Panc1 (cell line): ENCODE measurements around the gene PHF23. TPM values are rescaled to one million over a fixed set of nuclear protein-coding genes. Genes with fewer than 3 reads are reported as not detected.

Experiments used
- ATAC-seq: fragments of 200-7000 bp; cut with Tn5 transposase; 2 replicates; pipeline ENCODE4 v1.9.1; 2020; ENCODE audit warnings: mild to moderate bottlenecking, moderate library complexity
- BruUV-seq: library from RNA; stranded (reverse); fragments of 400-500 nt; replicated peaks from 2 replicates; lab custom pipeline; 2021; lab: Mats Ljungman, UMichigan
- CTCF ChIA-PET: fragments of 300-600 bp; sonication (Branson Sonifier 250); formaldehyde crosslinking; loops from one replicate; lab custom pipeline; 2022; ENCODE audit warnings: antibody characterized with exemption; lab: Charles Lee
- POLR2A ChIA-PET: fragments of 300-600 bp; sonication (Branson Sonifier 250); formaldehyde crosslinking; loops from one replicate; lab custom pipeline; 2022; ENCODE audit warnings: antibody characterized with exemption; lab: Charles Lee
- DNase-seq: peaks from one replicate; pipeline ENCODE4 v3.0.0-alpha.2; 2010; ENCODE audit warnings: low read depth, low spot score
- H3K27ac ChIP-seq: 2 replicates; pipeline ENCODE4 v1.5.1; 2011; ENCODE audit warnings: mild to moderate bottlenecking, low read length, inconsistent platforms
- H3K27me3 ChIP-seq: fragments of 200-500 bp; sonication (Bioruptor generic); 2 replicates; pipeline ENCODE4 v1.6.0; 2014; ENCODE audit warnings: low read length, inconsistent platforms; ENCODE audit not compliant: control insufficient read depth, insufficient read depth
- H3K36me3 ChIP-seq: fragments of 200-500 bp; sonication (Bioruptor generic); 2 replicates; pipeline ENCODE4 v1.5.1; 2014; ENCODE audit warnings: inconsistent platforms, mild to moderate bottlenecking, low read length, moderate library complexity; ENCODE audit not compliant: control insufficient read depth, insufficient read depth
- H3K4me1 ChIP-seq: 2 replicates; pipeline ENCODE4 v1.5.1; 2011; ENCODE audit warnings: inconsistent platforms, mild to moderate bottlenecking, low read length, moderate library complexity; ENCODE audit not compliant: control insufficient read depth, insufficient read depth
- H3K4me3 ChIP-seq, 2 experiments: 2 replicates each; pipeline ENCODE4 v1.5.1; 2011 to 2012; ENCODE audit warnings: low read depth in 2 of 2, low read length in 2 of 2, mild to moderate bottlenecking in 2 of 2, inconsistent platforms in 1 of 2, moderate library complexity in 1 of 2
- H3K9me3 ChIP-seq: fragments of 200-500 bp; sonication (Bioruptor generic); 2 replicates; pipeline ENCODE4 v1.5.1; 2014; ENCODE audit warnings: low read depth, mild to moderate bottlenecking, inconsistent platforms, low read length, moderate library complexity; ENCODE audit not compliant: control insufficient read depth, insufficient read depth
- CTCF ChIP-seq: fragments of 450-650 bp; IDR thresholded peaks from 2 replicates; pipeline ENCODE4 v1.5.1; 2017; ENCODE audit warnings: mild to moderate bottlenecking
- POLR2AphosphoS5 ChIP-seq: IDR thresholded peaks from 2 replicates; pipeline ENCODE4 v1.6.1; 2012; ENCODE audit warnings: mild to moderate bottlenecking, low read depth, low read length, moderate library complexity
- REST ChIP-seq, 2 experiments: IDR thresholded peaks; 2 replicates each; pipeline ENCODE4 v1.6.1; 2011 to 2012; ENCODE audit warnings: low read depth in 2 of 2, control low read depth in 1 of 2, low read length in 1 of 2, mild to moderate bottlenecking in 1 of 2, moderate library complexity in 1 of 2; ENCODE audit not compliant: insufficient read depth in 1 of 2
- SIN3A ChIP-seq: IDR thresholded peaks from 2 replicates; pipeline ENCODE4 v1.6.1; 2012; ENCODE audit warnings: low read depth, mild to moderate bottlenecking, low read length, moderate library complexity, borderline replicate concordance; ENCODE audit not compliant: insufficient read depth
- TCF7L2 ChIP-seq: IDR thresholded peaks from 2 replicates; pipeline ENCODE4 v1.6.1; 2011; ENCODE audit warnings: mild to moderate bottlenecking, low read depth, low read length, inconsistent platforms
- in situ Hi-C: cut with HindIII; loops from 2 replicates; pipeline ENCODE4 v1.10.0; 2016; ENCODE audit warnings: low sequenced_read_pairs, low pct_unique_long_range_greater_than_20kb
- intact Hi-C: fragments of 100-400 bp; cut with micrococcal nuclease; formaldehyde crosslinking; loops from one replicate; pipeline ENCODE4 v1.10.0; 2022; ENCODE audit not compliant: unreplicated experiment
- total RNA-seq: library from RNA; stranded (reverse); gene quantifications from one replicate; pipeline ENCODE4 v1.2.1, GENCODE V29; 2021; ENCODE audit not compliant: unreplicated experiment

PHF23 gene
- total RNA-seq, 1 experiment from 2014 or later: 69.3 TPM

GRCh38 chr17:7260151-7260550 is 20.9 kb upstream of the PHF23 start:
- Histone ChIP-seq H3K27ac (peak overlapping the region; percentile 77), H3K4me3 (peak overlapping the region; percentile 50 to 65; a peak in 3 of 4 replicates), H3K27me3 (no peaks in the 10 kb centered on the region), H3K4me1 (peaks cover 22% of the 10 kb centered on the region), H3K9me3 (no peaks in the 10 kb centered on the region), H3K36me3 (peaks cover 3% of the 10 kb centered on the region)
- POLR2A ChIA-PET: no interaction called here
- intact Hi-C loops: no loop called here
- TF ChIP-seq POLR2AphosphoS5 (no peak), CTCF (no peak), SIN3A (no peak), TCF7L2 (no peak), REST (IDR thresholded peaks at IDR 0.05; ENCODE audit: insufficient read depth in 1 of 2, low read depth in 2 of 2, low read length in 1 of 2) (no peak)
- DNase-seq: no peak
- 0 out of 2 replicates have a peak, but pooled peaks have one; percentile 4 for ATAC-seq
- CTCF ChIA-PET: no interaction called here
- BruUV-seq: TSS peak; percentile 71
- in situ Hi-C loops: no loop called here

- ChIA-PET CTCF (interaction anchor here (0.7 kb wide), 1 partner anchor 1763 kb away, joined by 6 read pairs; no protein-coding TSS in a partner anchor), POLR2A (no interaction called here)
- H3K36me3 ChIP-seq: peaks cover 7% of the 10 kb centered on the region
- ATAC-seq (no peak), DNase-seq (no peak)
- TF ChIP-seq POLR2AphosphoS5 (no peak), CTCF (no peak), SIN3A (no peak), REST (IDR thresholded peaks at IDR 0.05; ENCODE audit: insufficient read depth in 1 of 2, low read depth in 2 of 2, low read length in 1 of 2) (no peak), TCF7L2 (no peak)
- no peaks in the 10 kb centered on the region for H3K9me3 ChIP-seq
- H3K4me1 ChIP-seq: peaks cover 22% of the 10 kb centered on the region
- in situ Hi-C loops: no loop called here
- H3K27me3 ChIP-seq: no peaks in the 10 kb centered on the region
- H3K27ac ChIP-seq: peak overlapping the region; percentile 48; the same call in 1 of the 2 replicates
- intact Hi-C loops: no loop called here
- no peak overlapping the region for H3K4me3 ChIP-seq
- no TSS peak for BruUV-seq
Observed at GRCh38 chr17:7259555-7259889, 20.3 kb upstream of the PHF23 start.
